Gastrocnemius medialis (tissue), 4 donors: ENCODE data around the gene SETD3.

Source experiments
- CTCF ChIP-seq, 5 experiments: fragments of 450-650 bp in 3 of 5; fragments of 200-600 bp in 2 of 5; sonication (generic) in 2 of 5; IDR thresholded peaks in 4 of 5; conservative IDR thresholded peaks in 1 of 5; 1 replicate in 4 of 5; 2 replicates in 1 of 5; pipeline ENCODE4 v1.5.1; 2016 to 2019; ENCODE audit warnings: antibody characterized with exemption in 5 of 5, mild to moderate bottlenecking in 3 of 5, moderate library complexity in 3 of 5
- POLR2A ChIP-seq, 2 donors: fragments of 450-650 bp; IDR thresholded peaks; one replicate each; pipeline ENCODE4 v1.6.1; 2017; ENCODE audit warnings: antibody characterized with exemption in 2 of 2, mild to moderate bottlenecking in 2 of 2, moderate library complexity in 2 of 2

- TF ChIP-seq CTCF (IDR thresholded peaks at IDR 0.05 in 4 of 5, conservative IDR thresholded peaks at IDR 0.05 in 1 of 5) (no peak), POLR2A (IDR thresholded peaks at IDR 0.05) (no peak)
Observed at GRCh38 chr14:99514552-99515300, 34.1 kb upstream of the SETD3 start.
